Breast epithelium (tissue), 4 donors: Measurements from ENCODE around the gene LYRM4. TPM values are rescaled to one million over a fixed set of nuclear protein-coding genes. Genes with fewer than 3 reads are reported as not detected.
A peak's percentile ranks its signal among the peaks of the same experiment; 100 is the strongest.

ENCODE experiments used
- DNase-seq, 2 donors: peaks; one replicate each; pipeline ENCODE4 v3.0.0-alpha.2; 2019; ENCODE audit warnings: low spot score in 2 of 2
- H3K27ac ChIP-seq, 2 donors: fragments of 200-600 bp; sonication (generic) in 1 of 2; one replicate each; pipeline ENCODE4 v1.5.1; 2016 to 2019; ENCODE audit warnings: mild to moderate bottlenecking in 1 of 2
- H3K27me3 ChIP-seq, 2 donors: fragments of 200-600 bp; sonication (generic) in 1 of 2; one replicate each; pipeline versions ENCODE4 v1.5.1 to v1.6.0; 2017 to 2019; ENCODE audit warnings: control low read depth in 1 of 2, mild to moderate bottlenecking in 1 of 2
- H3K36me3 ChIP-seq: fragments of 200-600 bp; one replicate; pipeline ENCODE4 v1.5.1; 2019
- H3K4me1 ChIP-seq, 2 donors: fragments of 200-600 bp; sonication (generic); one replicate each; pipeline ENCODE4 v1.5.1; 2016 to 2019; ENCODE audit warnings: control low read depth in 1 of 2
- H3K4me3 ChIP-seq, 3 donors: fragments of 200-600 bp; sonication (generic); 1 replicate in 2 of 3; 2 replicates in 1 of 3; pipeline ENCODE4 v1.5.1; 2016 to 2019; ENCODE audit warnings: mild to moderate bottlenecking in 3 of 3, moderate library complexity in 2 of 3
- H3K9me3 ChIP-seq, 2 donors: fragments of 200-600 bp; sonication (generic) in 1 of 2; one replicate each; pipeline ENCODE4 v1.5.1; 2016 to 2019; ENCODE audit warnings: control low read depth in 1 of 2
- POLR2A ChIP-seq: fragments of 450-650 bp; IDR thresholded peaks from one replicate; pipeline ENCODE4 v1.6.1; 2016; ENCODE audit warnings: antibody characterized with exemption, mild to moderate bottlenecking, moderate library complexity
- POLR2AphosphoS5 ChIP-seq, 3 donors: sonication (generic); formaldehyde crosslinking; IDR thresholded peaks; one replicate each; pipeline ENCODE4 v1.6.1; 2017; ENCODE audit warnings: antibody characterized with exemption in 3 of 3
- intact Hi-C: fragments of 100-400 bp; cut with DNase I; formaldehyde crosslinking; loops from one replicate; pipeline ENCODE4 v1.15.1; 2023; ENCODE audit warnings: low total_unique reads
- total RNA-seq, 3 donors: library from RNA; depleted of rRNA; stranded (reverse); fragments of >200 nt; gene quantifications; one replicate each; pipeline ENCODE4 v1.1.0, GENCODE V29; 2016
- TF ChIP-seq, protein P1 (sequence below), 3 donors: fragments of 450-650 bp; IDR thresholded peaks; one replicate each; pipeline ENCODE4 v1.5.1; 2016 to 2017; ENCODE audit warnings: antibody characterized with exemption in 3 of 3, mild to moderate bottlenecking in 3 of 3, moderate library complexity in 3 of 3

The LYRM4 gene
- total RNA-seq, 3 donors from 2014 or later = 24.4 to 38.0 (median 25.0) TPM

DNA sequence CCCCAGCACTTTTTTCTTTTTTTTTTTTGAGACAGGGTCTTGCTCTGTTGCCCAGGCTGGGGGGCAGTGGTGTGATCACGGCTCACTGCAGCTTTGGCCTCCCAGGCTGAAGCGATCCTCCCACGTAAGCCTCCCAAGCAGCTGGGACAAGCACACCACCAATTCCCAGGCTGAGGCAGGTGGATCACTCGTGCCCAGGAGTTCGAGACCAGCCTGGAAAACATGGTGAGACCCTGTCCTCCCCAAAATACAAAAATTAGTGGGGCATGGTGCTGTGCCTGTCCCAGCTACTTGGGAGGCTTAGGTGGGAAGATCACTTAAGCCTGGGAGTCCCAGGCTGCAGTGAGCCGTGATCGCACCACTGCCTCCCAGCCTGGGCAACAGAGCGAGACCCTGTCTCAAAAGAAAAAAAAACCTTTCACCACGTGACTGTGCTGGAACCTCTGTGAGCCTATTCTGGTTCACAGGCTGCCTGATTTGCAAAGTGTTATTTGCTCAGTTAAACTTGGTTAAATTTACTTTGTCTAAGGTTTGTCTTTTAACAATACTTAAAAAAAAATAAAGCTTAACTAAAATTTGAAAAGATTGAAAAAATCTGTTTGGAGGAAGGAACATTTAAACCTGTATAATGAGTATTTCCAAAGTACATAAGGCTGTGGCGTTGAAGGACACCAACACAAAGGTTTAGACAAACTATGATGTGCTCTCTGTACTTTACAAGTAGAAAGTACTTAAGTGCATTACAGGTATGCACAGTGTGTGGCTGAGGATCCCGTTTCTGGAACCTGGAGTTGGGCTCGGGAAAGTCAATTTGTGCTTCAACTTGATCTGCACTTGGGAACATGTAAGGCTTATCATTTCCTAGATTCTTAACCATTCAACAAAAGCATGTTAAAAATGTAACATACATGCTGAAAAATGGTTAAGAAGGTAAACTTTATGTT, 120.7 kb downstream of the LYRM4 start:
- no peak for DNase-seq
- Histone ChIP-seq H3K27ac (no peak overlapping the region), H3K9me3 (no peaks in the 10 kb centered on the region), H3K36me3 (no peaks in the 10 kb centered on the region), H3K4me1 (no peaks in the 10 kb centered on the region), H3K27me3 (no peaks in the 10 kb centered on the region), H3K4me3 (no peak overlapping the region)
- TF ChIP-seq POLR2A = no peak
- intact Hi-C loops = loop anchor here (5.0 kb wide), 1 partner anchor 1517 kb away; no protein-coding TSS in a partner anchor

DNA sequence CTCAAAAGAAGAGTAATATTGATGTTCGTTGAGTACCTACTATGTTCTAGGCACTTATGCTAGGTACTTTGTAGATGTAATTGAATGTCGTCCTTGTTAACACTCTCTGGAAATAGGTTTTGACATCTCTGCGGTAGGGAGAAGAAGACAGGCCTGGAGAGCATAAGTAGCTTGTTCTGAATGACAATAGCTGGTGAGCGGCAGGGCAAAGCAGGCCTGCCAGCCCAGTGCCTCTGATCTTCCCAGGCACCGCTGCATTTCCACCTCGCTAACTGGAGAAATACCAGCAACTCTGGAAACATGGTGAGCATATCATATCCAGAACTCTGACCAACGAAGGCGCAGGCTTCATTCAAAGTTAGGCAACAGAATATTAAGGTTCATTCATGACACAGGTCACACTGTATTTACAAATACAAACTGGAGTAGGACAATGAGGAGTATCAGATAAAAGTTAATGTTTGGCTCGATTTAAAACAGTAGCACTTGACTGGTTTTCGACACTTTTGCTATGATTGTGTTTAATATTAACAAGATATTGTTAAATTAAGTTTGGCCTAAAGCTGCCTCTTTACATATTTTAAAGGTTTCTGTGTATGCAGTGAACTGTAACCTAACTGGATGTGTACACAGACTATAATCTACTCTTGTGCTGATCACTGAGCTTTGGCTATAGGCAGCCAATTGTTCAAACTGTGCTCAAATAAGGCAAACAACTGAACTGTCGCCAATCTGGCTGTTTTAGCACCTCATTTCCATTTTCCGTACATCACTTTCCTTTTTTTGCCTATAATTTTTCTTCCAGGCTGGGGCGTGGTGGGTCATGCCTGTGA, 121.5 kb downstream of the LYRM4 start:
- DNase-seq = no peak
- Histone ChIP-seq H3K27ac (no peak overlapping the region), H3K9me3 (no peaks in the 10 kb centered on the region), H3K4me1 (no peaks in the 10 kb centered on the region), H3K27me3 (no peaks in the 10 kb centered on the region), H3K36me3 (no peaks in the 10 kb centered on the region), H3K4me3 (no peak overlapping the region)
- TF ChIP-seq POLR2AphosphoS5 (IDR thresholded peaks at IDR 0.05) (no peak), POLR2A (no peak)
- TF ChIP-seq, protein P1, sequence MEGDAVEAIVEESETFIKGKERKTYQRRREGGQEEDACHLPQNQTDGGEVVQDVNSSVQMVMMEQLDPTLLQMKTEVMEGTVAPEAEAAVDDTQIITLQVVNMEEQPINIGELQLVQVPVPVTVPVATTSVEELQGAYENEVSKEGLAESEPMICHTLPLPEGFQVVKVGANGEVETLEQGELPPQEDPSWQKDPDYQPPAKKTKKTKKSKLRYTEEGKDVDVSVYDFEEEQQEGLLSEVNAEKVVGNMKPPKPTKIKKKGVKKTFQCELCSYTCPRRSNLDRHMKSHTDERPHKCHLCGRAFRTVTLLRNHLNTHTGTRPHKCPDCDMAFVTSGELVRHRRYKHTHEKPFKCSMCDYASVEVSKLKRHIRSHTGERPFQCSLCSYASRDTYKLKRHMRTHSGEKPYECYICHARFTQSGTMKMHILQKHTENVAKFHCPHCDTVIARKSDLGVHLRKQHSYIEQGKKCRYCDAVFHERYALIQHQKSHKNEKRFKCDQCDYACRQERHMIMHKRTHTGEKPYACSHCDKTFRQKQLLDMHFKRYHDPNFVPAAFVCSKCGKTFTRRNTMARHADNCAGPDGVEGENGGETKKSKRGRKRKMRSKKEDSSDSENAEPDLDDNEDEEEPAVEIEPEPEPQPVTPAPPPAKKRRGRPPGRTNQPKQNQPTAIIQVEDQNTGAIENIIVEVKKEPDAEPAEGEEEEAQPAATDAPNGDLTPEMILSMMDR (IDR thresholded peaks at IDR 0.05) = no peak
- intact Hi-C loops = loop anchor here (5.0 kb wide), 1 partner anchor 1518 kb away; no protein-coding TSS in a partner anchor

DNA sequence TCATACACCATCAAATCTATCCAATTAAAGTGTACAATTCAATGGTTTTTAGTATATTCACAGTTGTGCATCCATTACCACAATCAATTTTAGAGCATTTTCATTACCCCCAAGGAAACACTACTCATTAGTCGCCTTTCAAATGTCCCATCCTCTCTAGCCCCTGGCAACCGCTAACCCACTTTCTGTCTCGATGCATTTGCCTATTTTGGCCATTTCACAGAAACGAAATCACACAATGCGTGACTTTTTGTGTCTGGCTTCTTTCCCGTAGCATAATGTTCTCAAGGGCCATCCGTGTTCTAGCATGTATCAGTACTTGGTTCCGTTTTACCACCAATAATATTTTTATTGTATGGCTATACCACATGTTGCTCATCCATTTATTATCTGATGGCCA, 123.9 kb downstream of the LYRM4 start:
- intact Hi-C loops = loop anchor here (5.0 kb wide), 1 partner anchor 1520 kb away; no protein-coding TSS in a partner anchor
- no peak for DNase-seq
- H3K4me3 ChIP-seq = no peak overlapping the region

DNA sequence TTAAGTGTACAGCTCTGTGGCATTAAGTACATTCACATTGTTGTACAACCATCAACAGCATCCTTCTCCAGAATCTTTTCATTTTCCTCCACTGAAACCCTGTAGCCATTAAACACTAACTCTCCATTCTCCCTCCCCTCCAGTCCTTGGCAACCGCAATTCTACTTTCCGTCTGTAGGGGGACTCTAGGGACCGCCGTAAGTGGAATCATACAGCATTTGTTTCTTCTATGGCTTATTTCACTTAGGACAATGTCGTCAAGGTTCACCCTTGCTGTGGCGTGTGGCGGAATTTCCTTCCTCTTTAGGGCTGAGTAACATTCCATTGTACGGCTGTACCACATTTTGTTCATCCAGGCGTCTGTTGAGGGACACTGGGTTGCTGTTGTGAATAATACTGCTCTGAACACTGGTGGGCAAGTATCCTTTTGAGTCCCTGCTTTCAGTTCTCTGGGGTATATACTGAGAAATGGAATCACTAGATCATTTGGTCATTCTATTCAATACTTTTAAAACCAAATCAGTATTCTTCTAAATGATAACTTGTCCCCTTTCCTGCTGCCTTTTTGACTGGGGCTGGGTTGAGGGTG, 124.9 kb downstream of the LYRM4 start:
- Histone ChIP-seq H3K36me3 (no peaks in the 10 kb centered on the region), H3K4me1 (no peaks in the 10 kb centered on the region), H3K27me3 (no peaks in the 10 kb centered on the region), H3K4me3 (no peak overlapping the region), H3K27ac (no peak overlapping the region), H3K9me3 (no peaks in the 10 kb centered on the region)
- no peak for DNase-seq
- TF ChIP-seq POLR2A (no peak), POLR2AphosphoS5 (IDR thresholded peaks at IDR 0.05) (no peak)
- TF ChIP-seq, protein P1 (IDR thresholded peaks at IDR 0.05) = peak; percentile 19 to 42 (median 26)
- intact Hi-C loops = loop anchor here (5.0 kb wide), 1 partner anchor 1521 kb away; no protein-coding TSS in a partner anchor

More for the DNA sequence above, 123.9 kb downstream of the LYRM4 start:
- no peaks in the 10 kb centered on the region for H3K27me3 ChIP-seq
- no peaks in the 10 kb centered on the region for H3K36me3 ChIP-seq
- no peaks in the 10 kb centered on the region for H3K4me1 ChIP-seq
- H3K27ac ChIP-seq = no peak overlapping the region
- TF ChIP-seq POLR2A (no peak), POLR2AphosphoS5 (IDR thresholded peaks at IDR 0.05) (no peak)
- TF ChIP-seq, protein P1 (IDR thresholded peaks at IDR 0.05) = no peak
- H3K9me3 ChIP-seq = no peaks in the 10 kb centered on the region

DNA sequence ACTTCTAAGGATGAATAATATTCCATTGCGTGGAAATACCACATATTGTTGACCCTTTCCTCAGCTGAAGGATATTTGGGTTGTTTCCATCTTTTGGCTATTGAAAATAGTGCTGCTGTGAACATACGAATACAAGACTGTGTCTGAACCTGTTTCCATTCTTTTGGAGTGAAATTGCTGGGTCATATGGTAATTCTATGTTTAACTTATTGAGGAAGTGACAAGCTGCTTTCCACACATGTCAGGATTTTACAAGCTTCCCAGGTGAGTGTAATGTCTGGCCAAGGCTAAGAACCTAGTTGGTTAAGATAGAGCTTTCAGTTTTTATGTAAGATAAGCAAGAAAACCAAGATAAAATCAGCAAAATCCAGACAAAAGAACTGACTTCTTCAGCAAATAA, 126.8 kb downstream of the LYRM4 start:
- TF ChIP-seq, protein P1 (IDR thresholded peaks at IDR 0.05) = no peak
- TF ChIP-seq POLR2A (no peak), POLR2AphosphoS5 (IDR thresholded peaks at IDR 0.05) (no peak)
- no peaks in the 10 kb centered on the region for H3K27me3 ChIP-seq
- H3K9me3 ChIP-seq = no peaks in the 10 kb centered on the region
- no peaks in the 10 kb centered on the region for H3K36me3 ChIP-seq
- H3K4me3 ChIP-seq = no peak overlapping the region
- H3K4me1 ChIP-seq = no peaks in the 10 kb centered on the region
- DNase-seq = no peak
- intact Hi-C loops = no loop called here
- no peak overlapping the region for H3K27ac ChIP-seq
